Measurements from ENCODE around the gene GMDS. TPM values are rescaled to one million over a fixed set of nuclear protein-coding genes. Genes with fewer than 3 reads are reported as not detected.
A peak's percentile ranks its signal among the peaks of the same experiment; 100 is the strongest.

The GMDS gene
- total and polyA plus RNA-seq, 2 of the 13 experiments (the other 11 are each of a cell fraction or from before 2014, with no cell fraction given), result 64.4 to 112 TPM

GRCh38 chr6:1865585-1865984, 379.8 kb downstream of the GMDS start (continued):
- TF ChIP-seq HNF1B (CRISPR knock-in tag; IDR thresholded peaks at IDR 0.05) (no peak), RBM22 (optimal IDR thresholded peaks at IDR 0.05; ENCODE audit: low read length) (peak; percentile 35), DRAP1 (CRISPR knock-in tag; IDR thresholded peaks at IDR 0.05) (no peak), MTF2 (CRISPR knock-in tag; IDR thresholded peaks at IDR 0.05; ENCODE audit: borderline replicate concordance) (no peak), ELF3 (CRISPR knock-in tag; IDR thresholded peaks at IDR 0.05) (no peak), NFE2L1 (CRISPR knock-in tag; IDR thresholded peaks at IDR 0.05; ENCODE audit: borderline replicate concordance) (no peak)

- ATAC-seq, result peak; percentile 70
- Histone ChIP-seq H2AFZ (ENCODE audit: low read length) (no peak overlapping the region), H3K9ac (ENCODE audit: insufficient read depth, low read depth, low read length) (no peak overlapping the region), H3K4me1 (ENCODE audit: insufficient read depth, low read length) (peaks cover 27% of the 10 kb centered on the region), H3K36me3 (replicated peaks in 1 of 2; ENCODE audit: control insufficient read depth in 1 of 2, insufficient read depth in 2 of 2, low read length in 2 of 2) (peaks cover under 1 to 8% of the 10 kb centered on the region in 2 experiments; a peak in 4 of 5 replicates), H3K79me2 (ENCODE audit: insufficient read depth, low read length) (no peaks in the 10 kb centered on the region), H3K9me3 (ENCODE audit: low read length) (no peaks in the 10 kb centered on the region), H3K4me2 (ENCODE audit: low read depth, low read length) (no peak overlapping the region), H4K20me1 (ENCODE audit: insufficient read depth, low read length) (peaks cover 10% of the 10 kb centered on the region; the same call in 1 of the 2 replicates), H3K27ac (ENCODE audit: extremely low read length, insufficient read depth, low read length) (no peak overlapping the region), H3K27me3 (ENCODE audit: control insufficient read depth in 1 of 2, insufficient read depth in 2 of 2, low read length in 2 of 2) (no peaks in the 10 kb centered on the region), H3K4me3 (replicated peaks in 1 of 3; ENCODE audit: insufficient read depth in 1 of 3, low read depth in 2 of 3, low read length in 3 of 3) (no peak overlapping the region)
- CTCF ChIA-PET (ENCODE audit: low intra/inter-chr PET ratio, low total read pairs), result no interaction called here
- intact Hi-C loops (cut with micrococcal nuclease; ENCODE audit: unreplicated experiment), result loop anchor here (2.0 kb wide), 1 partner anchor 46 kb away; no protein-coding TSS in a partner anchor
- peak; percentile 28 for DNase-seq (ENCODE audit: low spot score)
- no peak for FAIRE-seq
- WGBS (ENCODE audit: low lambda C conversion rate), result 89% methylated on average over 3 of the region's 3 CpGs
- in situ Hi-C loops (cut with HindIII; ENCODE audit: extremely low pct_ligation_motif_present, low pct_unique_long_range_greater_than_20kb), result no loop called here
- no TSS peak for BruUV-seq (replicated peaks)
- POLR2A ChIA-PET, result no interaction called here
- TF ChIP-seq STAG1 (CRISPR knock-in tag; IDR thresholded peaks at IDR 0.05) (no peak), SIX1 (CRISPR knock-in tag; IDR thresholded peaks at IDR 0.05; ENCODE audit: borderline replicate concordance) (peak; percentile 63), SNAPC4 (CRISPR knock-in tag; IDR thresholded peaks at IDR 0.05) (no peak), ZFY (CRISPR knock-in tag; IDR thresholded peaks at IDR 0.05) (no peak), TBX2 (CRISPR knock-in tag; IDR thresholded peaks at IDR 0.05; ENCODE audit: borderline replicate concordance) (0 out of 2 replicates have a peak, but pooled peaks have one; percentile 31), TEAD3 (CRISPR knock-in tag; optimal IDR thresholded peaks at IDR 0.05; ENCODE audit: borderline replicate concordance) (peak; percentile 7), ZNF430 (CRISPR knock-in tag; IDR thresholded peaks at IDR 0.05) (no peak), NR2F1 (CRISPR knock-in tag; IDR thresholded peaks at IDR 0.05) (0 out of 4 replicates have a peak, but pooled peaks of 1 of the 2 experiments have one; percentile 29), ZNF660 (CRISPR knock-in tag; IDR thresholded peaks at IDR 0.05; ENCODE audit: borderline replicate concordance, low read depth) (no peak), FOXA3 (CRISPR knock-in tag; IDR thresholded peaks at IDR 0.05) (no peak), YEATS4 (CRISPR knock-in tag; IDR thresholded peaks at IDR 0.05; ENCODE audit: borderline replicate concordance) (no peak), SPEN (CRISPR knock-in tag; IDR thresholded peaks at IDR 0.05; ENCODE audit: low read depth) (no peak)
These were observed 380.9 kb downstream of the GMDS start for GRCh38 chr6:1864496-1864895.
